GM19372 (cell line): Measurements from ENCODE around the gene RYR2.
"Not testable (repeated sequence)": the region's sequence is repeated elsewhere in the genome, so short reads cannot be mapped to it uniquely, and the experiment has no call there.

ENCODE experiments used
- ATAC-seq: cut with Tn5 transposase; IDR thresholded peaks from one replicate; pipeline ENCODE4 v1.9.1; 2021; ENCODE audit warnings: mild to moderate bottlenecking, low read depth, moderate library complexity; ENCODE audit not compliant: unreplicated experiment

The RYR2 gene

GRCh38 chr1:237071641-237072420, 29.8 kb downstream of the RYR2 start:
- ATAC-seq: no peak

- ATAC-seq: no peak
Measured at GRCh38 chr1:237074371-237075117, 32.6 kb downstream of the RYR2 start.

GRCh38 chr1:237084341-237085077, 42.5 kb downstream of the RYR2 start:
- no peak for ATAC-seq

GRCh38 chr1:237091691-237092090, 49.7 kb downstream of the RYR2 start:
- ATAC-seq: no peak

- no peak for ATAC-seq
Measured at GRCh38 chr1:237093691-237094090, 51.7 kb downstream of the RYR2 start.

GRCh38 chr1:237098541-237098940, 56.6 kb downstream of the RYR2 start:
- ATAC-seq: no peak

DNA sequence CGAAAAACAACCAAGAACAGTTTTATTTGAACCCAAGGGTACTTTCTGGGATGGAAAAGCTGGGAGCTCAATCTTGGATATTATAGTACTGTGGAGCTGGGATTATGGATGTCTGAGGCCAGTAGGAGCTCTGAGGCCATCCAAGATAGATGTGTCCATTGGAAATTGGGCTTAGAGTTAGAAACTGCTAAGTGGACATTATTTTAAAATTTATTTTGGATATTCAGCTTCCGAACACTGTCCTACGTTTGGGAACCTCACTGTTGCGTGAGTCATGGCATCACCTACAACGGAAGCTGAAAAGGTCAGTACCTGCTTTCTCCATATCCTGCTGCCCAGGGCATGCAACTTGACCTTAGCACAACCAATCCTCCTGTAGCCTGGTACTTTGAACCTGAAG, 61.0 kb downstream of the RYR2 start:
- ATAC-seq: no peak

- no peak for ATAC-seq
Measured at GRCh38 chr1:237104096-237104495, 62.1 kb downstream of the RYR2 start.

GRCh38 chr1:237105826-237106225, 63.8 kb downstream of the RYR2 start:
- no peak for ATAC-seq

GRCh38 chr1:237108297-237109040, 66.5 kb downstream of the RYR2 start:
- no peak for ATAC-seq

- no peak for ATAC-seq
Measured at GRCh38 chr1:237111807-237112206, 69.8 kb downstream of the RYR2 start.

DNA sequence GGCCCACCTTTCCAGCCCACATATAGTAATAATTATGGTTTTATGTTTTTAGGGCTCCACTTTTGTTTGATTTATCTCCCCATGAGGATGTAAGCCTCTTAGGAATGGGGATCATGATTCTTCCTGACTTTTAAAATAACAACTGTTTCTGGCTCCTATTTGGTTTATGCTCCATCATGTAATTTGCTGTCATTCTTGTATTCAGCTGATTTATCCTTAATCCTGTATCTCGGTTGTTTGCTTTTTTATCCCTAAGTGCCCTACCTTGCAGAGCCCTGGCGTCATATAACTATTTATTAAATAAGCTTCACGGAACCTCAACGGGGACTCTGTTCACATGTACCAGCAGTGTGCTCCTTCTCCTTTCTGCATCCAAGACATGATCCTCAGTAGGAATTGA, 70.7 kb downstream of the RYR2 start:
- ATAC-seq: no peak

GRCh38 chr1:237115035-237115434, 73.1 kb downstream of the RYR2 start:
- ATAC-seq: no peak

- ATAC-seq: no peak
Measured at GRCh38 chr1:237119091-237119490, 77.1 kb downstream of the RYR2 start.

DNA sequence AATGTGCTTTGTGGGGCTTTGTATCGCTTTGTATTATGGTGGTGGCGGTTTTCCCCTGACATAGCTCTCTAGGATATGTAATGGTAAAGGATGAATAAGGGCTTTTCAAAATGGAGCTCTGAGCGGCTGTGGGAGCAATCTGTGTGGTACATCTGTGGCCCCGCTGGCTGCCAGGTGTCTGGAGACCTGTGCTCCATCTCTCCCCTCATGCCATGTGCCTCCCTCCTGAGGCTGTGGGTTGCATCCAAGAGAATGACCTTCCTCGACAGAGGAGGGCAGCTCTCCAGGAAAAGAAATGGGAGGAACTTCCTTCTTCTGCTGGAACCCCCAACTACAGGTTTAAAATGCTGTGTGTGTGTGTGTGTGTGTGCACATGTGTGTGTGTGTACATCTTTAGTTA, 78.7 kb downstream of the RYR2 start:
- ATAC-seq: no peak

DNA sequence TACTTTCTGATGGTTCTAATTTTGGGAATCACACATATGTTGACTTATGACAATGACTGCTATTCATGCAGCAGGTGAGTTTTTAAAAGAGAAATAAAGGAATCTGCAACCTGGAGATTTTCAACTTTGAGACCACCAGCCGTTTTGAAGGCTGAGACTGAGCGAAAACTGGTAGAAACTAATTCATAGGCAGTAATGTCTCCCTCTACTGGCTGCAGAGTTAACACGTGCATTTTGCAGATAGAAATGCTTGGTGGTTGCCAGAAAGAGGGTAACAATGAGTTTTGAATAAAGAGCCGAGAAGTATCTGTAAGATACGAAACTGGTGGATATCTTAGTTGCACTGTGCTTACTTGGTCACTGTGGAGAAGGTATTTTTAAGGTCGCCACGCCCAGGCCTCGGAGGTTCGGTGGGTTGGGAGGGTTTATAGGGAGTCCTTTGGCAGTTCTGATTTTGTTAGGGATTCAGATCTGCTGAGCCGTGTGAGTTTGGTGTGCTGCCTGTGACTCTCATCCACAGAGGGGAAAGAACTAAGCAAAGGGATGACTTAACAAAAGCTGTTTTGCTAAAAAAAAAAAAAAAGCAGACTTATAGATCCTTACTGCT, 83.0 kb downstream of the RYR2 start:
- no peak for ATAC-seq

DNA sequence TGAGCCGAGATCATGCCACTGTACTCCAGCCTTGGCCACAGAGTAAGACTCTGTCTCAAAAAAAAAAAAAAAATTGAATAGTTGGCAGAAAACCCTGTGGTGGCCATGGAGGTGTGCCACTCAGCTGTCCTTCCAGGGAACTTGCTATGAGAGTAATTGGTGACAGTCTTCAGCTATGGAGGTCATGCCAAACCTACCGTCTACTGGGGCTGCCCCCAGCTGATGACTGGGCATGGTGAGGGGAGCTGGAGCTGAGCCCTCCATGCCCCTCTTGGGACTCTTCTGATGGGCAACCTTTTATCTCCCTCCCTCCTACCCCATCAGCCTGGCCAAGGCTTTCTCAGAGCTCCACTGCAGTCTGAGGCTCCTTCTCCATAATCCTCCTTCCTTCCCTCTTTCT, 84.2 kb downstream of the RYR2 start:
- no peak for ATAC-seq

GRCh38 chr1:237127301-237127700, 85.3 kb downstream of the RYR2 start:
- ATAC-seq: not testable (repeated sequence)

DNA sequence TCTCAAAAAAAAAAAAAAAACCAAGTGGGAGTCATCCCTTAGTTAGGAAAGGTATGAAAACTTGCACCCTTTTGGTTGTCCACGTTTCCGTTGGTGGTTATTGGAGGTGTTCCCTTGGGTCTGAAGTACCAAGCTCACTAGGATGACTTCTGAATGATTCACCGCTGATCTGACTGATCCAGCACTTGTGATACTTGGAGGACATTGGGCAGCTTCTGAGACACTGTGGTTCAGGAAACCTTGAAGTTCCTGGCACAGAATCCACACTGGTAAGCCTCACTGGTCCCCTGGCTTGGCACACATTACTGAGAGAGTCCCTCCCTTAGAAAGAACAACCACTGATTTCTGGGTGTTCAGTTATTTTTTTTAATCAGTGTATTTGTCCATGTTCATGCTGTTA, 91.9 kb downstream of the RYR2 start:
- no peak for ATAC-seq

- no peak for ATAC-seq
Measured at GRCh38 chr1:237134929-237135328, 92.9 kb downstream of the RYR2 start.
